A172 (cell line): ENCODE measurements around the gene HSD11B2. TPM values are rescaled to one million over a fixed set of nuclear protein-coding genes. Genes with fewer than 3 reads are reported as not detected.

Experiments
- DNase-seq: peaks from one replicate; pipeline ENCODE4 v3.0.0-alpha.2; 2015; ENCODE audit warnings: low spot score
- total RNA-seq: library from RNA; depleted of rRNA; stranded (reverse); fragments of >200 nt; shearing (Covaris generic); gene quantifications from 2 replicates; pipeline ENCODE4 v1.2.3, GENCODE V29; 2014

Gene HSD11B2
- total RNA-seq, 1 experiment from 2014 or later, result not detected

GRCh38 chr16:67396159-67397035 lies 34.5 kb upstream of the HSD11B2 start:
- DNase-seq, result peak; percentile 85

- no peak for DNase-seq
Measured at GRCh38 chr16:67397036-67397801, 33.7 kb upstream of the HSD11B2 start.

- no peak for DNase-seq
Measured at GRCh38 chr16:67397812-67398545, 32.9 kb upstream of the HSD11B2 start.

- no peak for DNase-seq
Measured at GRCh38 chr16:67398546-67399217, 32.2 kb upstream of the HSD11B2 start.

- no peak for DNase-seq
Measured at GRCh38 chr16:67399218-67399733, 31.6 kb upstream of the HSD11B2 start.

- DNase-seq, result no peak
Measured at GRCh38 chr16:67399749-67400704, 30.9 kb upstream of the HSD11B2 start.

- DNase-seq, result no peak
Measured at GRCh38 chr16:67400901-67401300, 30.0 kb upstream of the HSD11B2 start.

GRCh38 chr16:67403976-67404555 lies 26.9 kb upstream of the HSD11B2 start:
- DNase-seq, result no peak

GRCh38 chr16:67404740-67405226 lies 26.1 kb upstream of the HSD11B2 start:
- DNase-seq, result no peak

GRCh38 chr16:67405336-67405735 lies 25.6 kb upstream of the HSD11B2 start:
- no peak for DNase-seq

GRCh38 chr16:67406111-67406971 lies 24.6 kb upstream of the HSD11B2 start:
- peak; percentile 74 for DNase-seq

GRCh38 chr16:67407176-67407787 lies 23.6 kb upstream of the HSD11B2 start:
- DNase-seq, result no peak

GRCh38 chr16:67407788-67408452 lies 23.0 kb upstream of the HSD11B2 start:
- DNase-seq, result no peak

- DNase-seq, result no peak
Measured at GRCh38 chr16:67409631-67410030, 21.3 kb upstream of the HSD11B2 start.

- no peak for DNase-seq
Measured at GRCh38 chr16:67411339-67411738, 19.6 kb upstream of the HSD11B2 start.

- no peak for DNase-seq
Measured at GRCh38 chr16:67412294-67412693, 18.6 kb upstream of the HSD11B2 start.
